Muscle of leg (tissue), 9 donors: ENCODE results near the gene ATP6V0A4. TPM values are rescaled to one million over a fixed set of nuclear protein-coding genes. Genes with fewer than 3 reads are reported as not detected.

Source experiments
- polyA plus RNA-seq, 8 donors: library from polyadenylated mRNA; unstranded; fragments of 120-200 nt; gene quantifications; one replicate each; pipeline versions ENCODE4 v1.2.1 to v1.2.3, GENCODE V29; 2013; ENCODE audit warnings: inconsistent platforms in 1 of 8, low replicate concordance in 1 of 8; ENCODE audit not compliant: insufficient read length in 8 of 8, insufficient read depth in 1 of 8
- total RNA-seq: library from RNA; stranded (reverse); fragments of 120-200 nt; gene quantifications from one replicate; pipeline ENCODE4 v1.2.4, GENCODE V29; 2013

ATP6V0A4 gene
- total and polyA plus RNA-seq, 9 donors = 0.04 to 0.18 (median 0.10) TPM; not detected in 1

Other genes with a start within 250 kb of the ATP6V0A4 start
- gene SVOPL, start 96.8 kb downstream of the ATP6V0A4 start, total RNA-seq = not detected
- under 1 TPM in 1 of 8 donors, not detected in 7; 0.08 TPM for gene SVOPL, start 96.8 kb downstream of the ATP6V0A4 start, polyA plus RNA-seq
- gene TMEM213, start 202 bp downstream of the ATP6V0A4 start, total RNA-seq = not detected
- gene TMEM213, start 202 bp downstream of the ATP6V0A4 start, polyA plus RNA-seq = under 1 TPM; 0.04 to 0.18 (median 0.10) TPM
- gene KIAA1549, start 183.2 kb upstream of the ATP6V0A4 start, total RNA-seq = 4.1 TPM
- 10 to 100 TPM in 5 of 8 donors, 1 to 10 TPM in 3; 7.2 to 12.0 (median 11.6) TPM for gene KIAA1549, start 183.2 kb upstream of the ATP6V0A4 start, polyA plus RNA-seq
- gene ZC3HAV1L, start 237.8 kb upstream of the ATP6V0A4 start, total RNA-seq = 9.0 TPM
- gene ZC3HAV1L, start 237.8 kb upstream of the ATP6V0A4 start, polyA plus RNA-seq = 10 to 100 TPM; 11.1 to 24.0 (median 18.8) TPM